HL-60/S4 (cell line): ENCODE data around the gene CTDP1.
"Not testable (repeated sequence)": the region's sequence is repeated elsewhere in the genome, so short reads cannot be mapped to it uniquely, and the experiment has no call there.

Experiments used
- in situ Hi-C: fragments of 300-500 bp; cut with MboI; formaldehyde crosslinking; loops from 2 replicates; pipeline ENCODE4 v1.14.3; 2022; ENCODE audit warnings: low sequenced_read_pairs

Gene CTDP1

GRCh38 chr18:79719478-79720358, 40.1 kb downstream of the CTDP1 start:
- in situ Hi-C loops = not testable (repeated sequence)

- in situ Hi-C loops = no loop called here
Measured at GRCh38 chr18:79720359-79720733, 40.7 kb downstream of the CTDP1 start.

GRCh38 chr18:79723036-79723435, 43.4 kb downstream of the CTDP1 start:
- in situ Hi-C loops = no loop called here

- in situ Hi-C loops = no loop called here
Measured at GRCh38 chr18:79723628-79724027, 44.0 kb downstream of the CTDP1 start.

GRCh38 chr18:79724299-79725080, 44.9 kb downstream of the CTDP1 start:
- in situ Hi-C loops = no loop called here

- in situ Hi-C loops = no loop called here
Measured at GRCh38 chr18:79725486-79725885, 45.9 kb downstream of the CTDP1 start.

GRCh38 chr18:79726721-79727120, 47.1 kb downstream of the CTDP1 start:
- in situ Hi-C loops = no loop called here

GRCh38 chr18:79727211-79727610, 47.6 kb downstream of the CTDP1 start:
- in situ Hi-C loops = no loop called here

- in situ Hi-C loops = no loop called here
Measured at GRCh38 chr18:79728931-79729586, 49.5 kb downstream of the CTDP1 start.

GRCh38 chr18:79729611-79730010, 50.0 kb downstream of the CTDP1 start:
- in situ Hi-C loops = no loop called here

- in situ Hi-C loops = no loop called here
Measured at GRCh38 chr18:79730804-79731203, 51.2 kb downstream of the CTDP1 start.

- in situ Hi-C loops = not testable (repeated sequence)
Measured at GRCh38 chr18:79731881-79732720, 52.5 kb downstream of the CTDP1 start.

- in situ Hi-C loops = no loop called here
Measured at GRCh38 chr18:79732721-79733025, 53.1 kb downstream of the CTDP1 start.

- in situ Hi-C loops = no loop called here
Measured at GRCh38 chr18:79733135-79733701, 53.6 kb downstream of the CTDP1 start.

- in situ Hi-C loops = no loop called here
Measured at GRCh38 chr18:79733986-79734770, 54.6 kb downstream of the CTDP1 start.

GRCh38 chr18:79735071-79735980, 55.7 kb downstream of the CTDP1 start:
- in situ Hi-C loops = no loop called here

- in situ Hi-C loops = no loop called here
Measured at GRCh38 chr18:79736230-79736629, 56.6 kb downstream of the CTDP1 start.

- in situ Hi-C loops = no loop called here
Measured at GRCh38 chr18:79736846-79737245, 57.2 kb downstream of the CTDP1 start.

GRCh38 chr18:79737426-79737825, 57.8 kb downstream of the CTDP1 start:
- in situ Hi-C loops = no loop called here
